IMR-90 (cell line): ENCODE data around the gene CENPK. TPM values are rescaled to one million over a fixed set of nuclear protein-coding genes. Genes with fewer than 3 reads are reported as not detected.

ENCODE experiments used
- ATAC-seq: fragments of 200-7000 bp; cut with Tn5 transposase; 2 replicates; pipeline ENCODE4 v1.9.1; 2020; ENCODE audit warnings: low read depth, mild to moderate bottlenecking, moderate library complexity
- BruUV-seq: library from RNA; stranded (reverse); fragments of 400-500 nt; replicated peaks from 2 replicates; lab custom pipeline; 2021; lab: Mats Ljungman, UMichigan
- CTCF ChIA-PET: fragments of 300-600 bp; formaldehyde crosslinking; extraction: SDS; loops from one replicate; lab custom pipeline; 2021; ENCODE audit warnings: antibody characterized with exemption; lab: Yijun Ruan, JAX
- POLR2A ChIA-PET: fragments of 300-600 bp; sonication (Branson Sonifier 250); formaldehyde crosslinking; loops from one replicate; lab custom pipeline; 2022; ENCODE audit warnings: antibody characterized with exemption; ENCODE audit not compliant: unreplicated experiment; lab: Charles Lee
- DNase-seq: peaks from one replicate; pipeline ENCODE4 v3.0.0; 2013
- H2AFZ ChIP-seq: replicated peaks from 2 replicates; pipeline ENCODE3; 2013; ENCODE audit warnings: low read length, mild to moderate bottlenecking; ENCODE audit not compliant: poor library complexity
- H2AK5ac ChIP-seq: 2 replicates; pipeline ENCODE4 v1.6.1; 2013; ENCODE audit warnings: low read depth, low read length, inconsistent platforms
- H2AK9ac ChIP-seq: replicated peaks from 2 replicates; pipeline ENCODE3; 2013; ENCODE audit warnings: mild to moderate bottlenecking, low read depth, low read length, moderate library complexity; ENCODE audit not compliant: poor library complexity
- H2BK120ac ChIP-seq: 2 replicates; pipeline ENCODE4 v1.6.1; 2013; ENCODE audit warnings: low read depth, low read length, inconsistent platforms
- H2BK15ac ChIP-seq: 3 replicates; pipeline ENCODE4 v1.6.1; 2013; ENCODE audit warnings: low read depth, low read length, inconsistent platforms
- H2BK20ac ChIP-seq: 2 replicates; pipeline ENCODE4 v1.6.1; 2013; ENCODE audit warnings: low read depth, mild to moderate bottlenecking, inconsistent platforms, low read length, moderate library complexity
- H2BK5ac ChIP-seq: 2 replicates; pipeline ENCODE4 v1.6.1; 2013; ENCODE audit warnings: mild to moderate bottlenecking, low read depth, low read length, inconsistent platforms; ENCODE audit not compliant: poor library complexity, severe bottlenecking
- H3K14ac ChIP-seq: replicated peaks from 2 replicates; pipeline ENCODE4 v1.6.1; 2013; ENCODE audit warnings: low read depth, low read length, inconsistent platforms
- H3K18ac ChIP-seq: 2 replicates; pipeline ENCODE4 v1.6.1; 2013; ENCODE audit warnings: low read depth, low read length, control low read depth
- H3K23ac ChIP-seq: 2 replicates; pipeline ENCODE4 v1.6.1; 2013; ENCODE audit warnings: low read depth, low read length, inconsistent platforms
- H3K27ac ChIP-seq: 2 replicates; pipeline ENCODE4 v1.5.1; 2013; ENCODE audit warnings: mild to moderate bottlenecking, control low read depth, low read length; ENCODE audit not compliant: insufficient read depth
- H3K27me3 ChIP-seq: 2 replicates; pipeline ENCODE4 v1.6.1; 2013; ENCODE audit warnings: low read length; ENCODE audit not compliant: control insufficient read depth, insufficient read depth
- H3K36me3 ChIP-seq: 2 replicates; pipeline ENCODE4 v1.6.1; 2013; ENCODE audit warnings: low read length, mixed read lengths; ENCODE audit not compliant: control insufficient read depth, insufficient read depth
- H3K4ac ChIP-seq: 2 replicates; pipeline ENCODE4 v1.6.1; 2013; ENCODE audit warnings: low read depth, low read length, inconsistent platforms
- H3K4me1 ChIP-seq: 2 replicates; pipeline ENCODE4 v1.6.1; 2013; ENCODE audit warnings: low read length, mixed read lengths; ENCODE audit not compliant: control insufficient read depth, insufficient read depth
- H3K4me2 ChIP-seq: 2 replicates; pipeline ENCODE4 v1.6.1; 2013; ENCODE audit warnings: low read depth, mild to moderate bottlenecking, control low read depth, low read length, moderate library complexity
- H3K4me3 ChIP-seq: 2 replicates; pipeline ENCODE4 v1.5.1; 2013; ENCODE audit warnings: low read depth, mild to moderate bottlenecking, control low read depth, low read length, moderate library complexity; ENCODE audit not compliant: insufficient read depth
- H3K56ac ChIP-seq: 2 replicates; pipeline ENCODE4 v1.6.1; 2013; ENCODE audit warnings: low read length, inconsistent platforms; ENCODE audit not compliant: insufficient read depth; ENCODE audit errors: extremely low read depth
- H3K79me1 ChIP-seq, 2 experiments: 2 replicates each; pipeline ENCODE4 v1.6.1; 2013; ENCODE audit warnings: low read length in 2 of 2, inconsistent platforms in 1 of 2, low read depth in 1 of 2
- H3K9ac ChIP-seq: 2 replicates; pipeline ENCODE4 v1.6.1; 2013; ENCODE audit warnings: low read depth, low read length, control low read depth
- H3K9me1 ChIP-seq: 2 replicates; pipeline ENCODE4 v1.6.1; 2013; ENCODE audit warnings: low read length, inconsistent platforms; ENCODE audit not compliant: insufficient read depth
- H3K9me3 ChIP-seq: 2 replicates; pipeline ENCODE4 v1.6.1; 2013; ENCODE audit warnings: low read length; ENCODE audit not compliant: control insufficient read depth, insufficient read depth
- H4K20me1 ChIP-seq: 2 replicates; pipeline ENCODE4 v1.6.1; 2013; ENCODE audit warnings: low read length, inconsistent platforms; ENCODE audit not compliant: insufficient read depth
- H4K5ac ChIP-seq: 2 replicates; pipeline ENCODE4 v1.6.1; 2013; ENCODE audit warnings: mild to moderate bottlenecking, low read depth, low read length, control low read depth
- H4K8ac ChIP-seq, 2 experiments: 2 replicates each; pipeline ENCODE4 v1.6.1; 2013; ENCODE audit warnings: low read depth in 2 of 2, low read length in 2 of 2, control low read depth in 1 of 2, inconsistent platforms in 1 of 2
- H4K91ac ChIP-seq: 2 replicates; pipeline ENCODE4 v1.6.1; 2013; ENCODE audit warnings: low read depth, low read length, inconsistent platforms; ENCODE audit not compliant: insufficient read depth
- BHLHE40 ChIP-seq: fragments of 150-350 bp; IDR thresholded peaks from 2 replicates; pipeline ENCODE4 v1.6.1; 2016; ENCODE audit warnings: mild to moderate bottlenecking, low read depth, low read length
- CHD1 ChIP-seq: IDR thresholded peaks from 2 replicates; pipeline ENCODE4 v1.6.1; 2012; ENCODE audit warnings: low read depth, low read length, improper control_type of control experiment
- CTCF ChIP-seq: conservative IDR thresholded peaks from 2 replicates; pipeline ENCODE4 v1.5.1; 2012; ENCODE audit warnings: mild to moderate bottlenecking, low read depth, low read length, improper control_type of control experiment
- FOS ChIP-seq: fragments of 150-350 bp; IDR thresholded peaks from 2 replicates; pipeline ENCODE4 v1.6.1; 2016; ENCODE audit warnings: low read depth, low read length
- RAD21 ChIP-seq: IDR thresholded peaks from 2 replicates; pipeline ENCODE4 v1.6.1; 2012; ENCODE audit warnings: low read length, improper control_type of control experiment
- RFX5 ChIP-seq: IDR thresholded peaks from 2 replicates; pipeline ENCODE4 v1.8.0; 2012; ENCODE audit warnings: low read depth, mild to moderate bottlenecking, low read length, moderate library complexity
- WGBS, 2 experiments: methylation state at CpG; one replicate each; pipeline versions ENCODE4 v1.1.5 to v1.1.7; 2013; ENCODE audit warnings: missing lambda C conversion rate in 2 of 2; ENCODE audit not compliant: insufficient read length in 1 of 2; ENCODE audit errors: extremely low coverage in 2 of 2; 5-methylcytosine and 5-hydroxymethylcytosine counted together
- dilution Hi-C: fragments of 300-500 bp; cut with HindIII; formaldehyde crosslinking; loops from one replicate; pipeline ENCODE4 v1.14.3; 2018; ENCODE audit warnings: low sequenced_read_pairs; ENCODE audit not compliant: unreplicated experiment
- in situ Hi-C: fragments of 300-500 bp; cut with MboI; formaldehyde crosslinking; loops from 3 replicates; pipeline ENCODE4 v1.14.3; 2019; ENCODE audit warnings: low sequenced_read_pairs, inconsistent platforms, mixed read lengths
- intact Hi-C: fragments of 100-400 bp; cut with micrococcal nuclease; formaldehyde crosslinking; loops from 2 replicates; pipeline ENCODE4 v1.10.0; 2022
- polyA plus RNA-seq, 3 experiments: library from polyadenylated mRNA; depleted of rRNA; stranded (reverse); fragments of >200 nt; gene quantifications; 2 replicates each; pipeline ENCODE4 v1.2.3, GENCODE V29; 2012; ENCODE audit warnings: low replicate concordance in 1 of 3
- total RNA-seq: library from RNA; depleted of rRNA; stranded (reverse); fragments of >200 nt; gene quantifications from 2 replicates; pipeline ENCODE4 v1.2.3, GENCODE V29; 2012

The CENPK gene
- total and polyA plus RNA-seq, 2 of the 4 experiments (the other 2 are of a cell fraction) = 5.6 to 9.4 TPM

GRCh38 chr5:65508978-65509377 is 54.0 kb downstream of the CENPK start:
- ChIA-PET CTCF (no interaction called here), POLR2A (interaction anchor here (0.6 kb wide), 1 partner anchor 45 kb away, joined by 4 read pairs; no protein-coding TSS in a partner anchor)
- dilution Hi-C loops = no loop called here
- Histone ChIP-seq H3K27ac (no peak overlapping the region), H3K9me1 (no peaks in the 10 kb centered on the region), H3K4me3 (no peak overlapping the region), H3K56ac (no peak overlapping the region), H3K23ac (no peak overlapping the region), H2BK15ac (no peak overlapping the region), H2AFZ (no peak overlapping the region), H2AK5ac (no peak overlapping the region), H3K4me2 (no peak overlapping the region), H3K14ac (no peak overlapping the region), H3K79me1 (no peaks in the 10 kb centered on the region), H4K91ac (no peak overlapping the region), H2BK20ac (no peak overlapping the region), H2AK9ac (no peak overlapping the region), H3K9ac (no peak overlapping the region), H3K9me3 (no peaks in the 10 kb centered on the region), H4K20me1 (no peaks in the 10 kb centered on the region), H3K4ac (no peak overlapping the region), H3K18ac (no peak overlapping the region), H2BK5ac (no peak overlapping the region), H4K5ac (no peak overlapping the region), H2BK120ac (no peak overlapping the region), H4K8ac (no peak overlapping the region), H3K36me3 (no peaks in the 10 kb centered on the region), H3K27me3 (no peaks in the 10 kb centered on the region), H3K4me1 (peaks cover 2% of the 10 kb centered on the region)
- WGBS, 2 experiments = no CpG with 5 or more reads among the region's 2 CpGs
- peak; percentile 37; the same call in 1 of the 2 replicates for ATAC-seq
- TF ChIP-seq RAD21 = no peak
- no peak for TF ChIP-seq BHLHE40
- 0 out of 2 replicates have a peak, but pooled peaks have one; percentile 30 for TF ChIP-seq FOS
- TF ChIP-seq RFX5 = no peak
- TF ChIP-seq CHD1 = no peak
- TF ChIP-seq CTCF = no peak
- DNase-seq = peak; percentile 67
- intact Hi-C loops = no loop called here
- BruUV-seq = no TSS peak
- in situ Hi-C loops = no loop called here
